NT2/D1 (cell line): ENCODE measurements around the gene MEI4.
"Not testable (repeated sequence)": the region's sequence is repeated elsewhere in the genome, so short reads cannot be mapped to it uniquely, and the experiment has no call there.

ENCODE experiments used
- DNase-seq: peaks from one replicate; pipeline ENCODE4 v3.0.0-alpha.2; 2011; ENCODE audit warnings: low read depth, low spot score
- H3K27me3 ChIP-seq: 2 replicates; pipeline ENCODE4 v1.6.0; 2011; ENCODE audit warnings: mild to moderate bottlenecking; ENCODE audit not compliant: insufficient read length, insufficient read depth
- H3K36me3 ChIP-seq: 2 replicates; pipeline ENCODE4 v1.6.1; 2011; ENCODE audit warnings: mild to moderate bottlenecking, low read length, mixed read lengths; ENCODE audit not compliant: insufficient read depth, insufficient read length
- H3K4me1 ChIP-seq: 2 replicates; pipeline ENCODE4 v1.5.1; 2011; ENCODE audit not compliant: insufficient read depth, insufficient read length
- H3K4me3 ChIP-seq: 2 replicates; pipeline ENCODE4 v1.5.1; 2011; ENCODE audit warnings: low read depth; ENCODE audit not compliant: insufficient read length
- H3K9ac ChIP-seq: 2 replicates; pipeline ENCODE4 v1.6.0; 2011; ENCODE audit warnings: low read depth; ENCODE audit not compliant: insufficient read length
- H3K9me3 ChIP-seq: 2 replicates; pipeline ENCODE4 v1.5.1; 2011; ENCODE audit warnings: mild to moderate bottlenecking, low read length; ENCODE audit not compliant: insufficient read depth
- SUZ12 ChIP-seq: IDR thresholded peaks from 2 replicates; pipeline ENCODE4 v1.6.1; 2011; ENCODE audit not compliant: insufficient read length, insufficient read depth; ENCODE audit errors: extremely low read depth
- YY1 ChIP-seq: IDR thresholded peaks from 2 replicates; pipeline ENCODE4 v1.6.1; 2011; ENCODE audit not compliant: insufficient read length, insufficient read depth
- ZNF274 ChIP-seq: IDR thresholded peaks from 2 replicates; pipeline ENCODE4 v1.6.1; 2011; ENCODE audit warnings: mild to moderate bottlenecking, low read depth, low read length

The MEI4 gene

GRCh38 chr6:77688649-77689048 is 35.8 kb downstream of the MEI4 start:
- no peak for DNase-seq
- no peak for TF ChIP-seq ZNF274
- no peak for TF ChIP-seq SUZ12
- no peak for TF ChIP-seq YY1

DNA sequence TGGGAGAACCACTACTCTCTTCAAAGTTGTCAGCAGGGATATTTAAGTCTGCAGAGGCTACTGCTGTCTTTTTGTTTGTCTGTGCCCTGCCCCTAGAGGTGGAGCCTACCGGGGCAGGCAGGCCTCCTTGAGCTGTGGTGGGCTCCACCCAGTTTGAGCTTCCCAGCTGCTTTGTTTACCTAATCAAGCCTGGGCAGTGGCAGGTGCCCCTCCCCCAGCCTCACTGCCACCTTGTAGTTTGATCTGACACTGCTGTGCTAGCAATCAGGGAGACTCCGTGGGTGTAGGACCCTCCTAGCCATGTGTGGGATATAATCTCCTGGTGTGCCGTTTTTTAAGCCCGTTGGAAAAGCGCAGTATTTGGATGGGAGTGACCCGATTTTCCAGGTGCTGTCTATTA is 47.3 kb downstream of the MEI4 start:
- not testable (repeated sequence) for DNase-seq, H3K36me3 ChIP-seq, H3K27me3 ChIP-seq, H3K4me3 ChIP-seq, H3K9ac ChIP-seq, H3K4me1 ChIP-seq
- H3K9me3 ChIP-seq, result peaks cover 11% of the 10 kb centered on the region; the same call in 1 of the 2 replicates

More at GRCh38 chr6:77688649-77689048, 35.8 kb downstream of the MEI4 start:
- H3K27me3 ChIP-seq, result no peaks in the 10 kb centered on the region
- H3K9ac ChIP-seq, result no peak overlapping the region
- no peaks in the 10 kb centered on the region for H3K4me1 ChIP-seq
- H3K9me3 ChIP-seq, result no peaks in the 10 kb centered on the region
- H3K4me3 ChIP-seq, result no peak overlapping the region
- H3K36me3 ChIP-seq, result no peaks in the 10 kb centered on the region

DNA sequence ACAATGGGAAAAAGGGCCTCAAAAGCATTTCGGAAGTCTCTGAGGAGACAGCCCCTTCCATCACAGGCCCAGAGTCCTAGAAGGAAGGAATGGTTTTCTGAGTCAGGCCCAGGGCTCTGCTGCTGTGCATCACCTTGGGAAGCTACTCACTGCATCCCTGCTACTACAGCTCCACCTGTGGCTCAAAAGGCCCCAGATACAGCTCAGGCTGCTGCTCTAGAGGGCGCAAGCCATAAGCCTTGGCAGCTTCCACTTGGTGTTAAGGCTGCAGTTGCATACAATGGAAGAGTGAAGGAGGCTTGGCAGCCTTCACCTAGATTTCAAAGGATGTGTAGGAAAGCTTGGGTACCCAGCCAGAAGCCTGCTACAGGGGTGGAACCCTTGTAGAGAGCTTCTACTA is 54.8 kb downstream of the MEI4 start:
- no peaks in the 10 kb centered on the region for H3K27me3 ChIP-seq
- H3K9ac ChIP-seq, result no peak overlapping the region
- H3K9me3 ChIP-seq, result peaks cover 12% of the 10 kb centered on the region; the same call in 1 of the 2 replicates
- DNase-seq, result no peak
- TF ChIP-seq ZNF274 (no peak), SUZ12 (no peak)
- no peaks in the 10 kb centered on the region for H3K4me1 ChIP-seq
- no peaks in the 10 kb centered on the region for H3K36me3 ChIP-seq
- H3K4me3 ChIP-seq, result no peak overlapping the region

DNA sequence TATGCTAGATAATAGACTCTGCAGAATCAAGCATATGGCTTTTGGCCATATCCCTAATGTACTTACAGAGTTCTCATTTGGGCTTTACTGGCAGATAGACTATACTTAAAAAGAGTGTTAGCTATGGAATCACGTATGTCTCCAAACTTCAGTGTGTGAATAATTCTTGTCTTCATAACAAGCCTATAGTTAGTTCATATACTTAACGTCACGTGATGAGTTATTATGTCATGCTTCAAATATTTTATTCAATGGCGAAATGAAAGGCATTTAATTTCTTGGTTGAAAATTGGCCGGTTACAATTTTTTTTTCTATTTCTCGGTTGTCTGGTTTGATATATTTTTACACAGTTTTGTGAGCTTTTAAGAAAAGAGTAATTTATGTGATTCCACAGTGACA is 62.7 kb downstream of the MEI4 start:
- Histone ChIP-seq H3K9ac (no peak overlapping the region), H3K4me3 (no peak overlapping the region), H3K36me3 (no peaks in the 10 kb centered on the region), H3K4me1 (no peaks in the 10 kb centered on the region), H3K9me3 (no peaks in the 10 kb centered on the region), H3K27me3 (no peaks in the 10 kb centered on the region)
- DNase-seq, result no peak
- TF ChIP-seq SUZ12, result no peak
- TF ChIP-seq ZNF274, result no peak
- TF ChIP-seq YY1, result no peak

DNA sequence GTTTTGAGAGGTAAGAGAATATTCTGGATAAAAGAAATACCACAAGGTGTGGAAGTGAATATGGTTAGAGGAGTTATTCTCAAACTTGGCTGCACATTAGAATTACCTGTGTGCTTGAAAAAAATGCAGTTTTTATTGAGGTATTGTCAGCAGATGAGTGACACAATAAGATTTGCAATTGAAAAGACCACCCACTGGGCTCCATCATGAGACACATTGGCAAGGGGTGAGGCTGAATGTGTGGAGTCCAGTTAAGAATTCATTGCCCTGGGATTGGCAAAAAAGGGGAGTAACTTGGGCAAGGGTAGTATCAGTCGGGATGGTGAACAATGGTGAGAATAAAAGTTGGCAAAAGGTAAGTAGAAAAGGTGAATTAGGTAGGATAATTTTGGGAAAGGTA is 63.5 kb downstream of the MEI4 start:
- H3K27me3 ChIP-seq, result no peaks in the 10 kb centered on the region
- no peaks in the 10 kb centered on the region for H3K9me3 ChIP-seq
- no peak for TF ChIP-seq SUZ12
- TF ChIP-seq YY1, result no peak
- no peak for TF ChIP-seq ZNF274
- no peak overlapping the region for H3K4me3 ChIP-seq
- no peak for DNase-seq
- H3K9ac ChIP-seq, result no peak overlapping the region
- no peaks in the 10 kb centered on the region for H3K36me3 ChIP-seq
- H3K4me1 ChIP-seq, result no peaks in the 10 kb centered on the region

DNA sequence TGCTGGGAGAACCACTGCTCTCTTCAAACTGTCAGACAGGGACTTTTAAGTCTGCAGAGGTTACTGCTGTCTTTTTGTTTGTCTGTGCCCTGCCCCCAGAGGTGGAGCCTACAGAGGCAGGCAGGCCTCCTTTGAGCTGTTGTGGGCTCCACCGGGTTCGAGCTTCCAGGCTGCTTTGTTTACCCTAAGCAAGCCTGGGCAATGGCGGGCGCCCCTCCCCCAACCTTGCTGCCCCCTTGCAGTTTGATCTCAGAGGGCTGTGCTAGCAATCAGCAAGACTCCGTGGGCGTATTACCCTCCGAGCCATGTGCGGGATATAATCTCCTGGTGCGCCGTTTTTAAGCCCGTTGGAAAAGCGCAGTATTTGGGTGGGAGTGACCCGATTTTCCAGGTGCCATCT is 83.2 kb downstream of the MEI4 start:
- DNase-seq, H3K27me3 ChIP-seq, H3K4me3 ChIP-seq, H3K9ac ChIP-seq, H3K9me3 ChIP-seq, H3K4me1 ChIP-seq, H3K36me3 ChIP-seq: not testable (repeated sequence)

DNA sequence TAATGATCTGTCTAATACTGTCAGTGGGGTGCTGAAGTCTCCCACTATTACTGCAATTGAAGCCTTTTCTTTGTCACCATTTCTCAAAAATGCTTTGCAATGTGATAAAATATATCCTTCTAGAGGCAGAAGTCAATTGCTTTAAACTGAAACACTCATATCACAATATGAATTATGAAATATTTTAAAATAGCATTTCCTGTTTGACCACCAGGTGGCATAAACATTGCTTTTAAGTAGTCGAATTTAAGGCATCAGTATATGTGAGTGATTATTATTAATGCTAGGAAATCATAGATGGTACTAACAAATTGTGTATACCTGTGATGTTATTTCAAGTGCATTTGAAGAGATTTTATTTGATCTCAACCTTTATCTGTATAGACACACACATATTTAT is 87.5 kb downstream of the MEI4 start:
- no peak for TF ChIP-seq YY1
- no peak for TF ChIP-seq ZNF274
- TF ChIP-seq SUZ12, result no peak
- H3K4me3 ChIP-seq, result no peak overlapping the region
- H3K9me3 ChIP-seq, result no peaks in the 10 kb centered on the region; the same call in 1 of the 2 replicates
- no peak overlapping the region for H3K9ac ChIP-seq
- H3K4me1 ChIP-seq, result no peaks in the 10 kb centered on the region
- no peaks in the 10 kb centered on the region for H3K27me3 ChIP-seq
- H3K36me3 ChIP-seq, result no peaks in the 10 kb centered on the region
- no peak for DNase-seq

- DNase-seq, H3K9ac ChIP-seq: not testable (repeated sequence)
Observed at GRCh38 chr6:77752156-77752555, 99.3 kb downstream of the MEI4 start.

More at GRCh38 chr6:77752156-77752555, 99.3 kb downstream of the MEI4 start:
- H3K27me3 ChIP-seq, H3K4me1 ChIP-seq, H3K36me3 ChIP-seq, H3K4me3 ChIP-seq, H3K9me3 ChIP-seq: not testable (repeated sequence)
